ENCODE measurements around the gene GPR137. TPM values are rescaled to one million over a fixed set of nuclear protein-coding genes. Genes with fewer than 3 reads are reported as not detected.

Gene GPR137
- total and polyA plus RNA-seq, 10 of the 15 experiments (the other 5 are each of a cell fraction or from before 2014, with no cell fraction given): 0.37 to 29.2 (median 13.8) TPM

DNA sequence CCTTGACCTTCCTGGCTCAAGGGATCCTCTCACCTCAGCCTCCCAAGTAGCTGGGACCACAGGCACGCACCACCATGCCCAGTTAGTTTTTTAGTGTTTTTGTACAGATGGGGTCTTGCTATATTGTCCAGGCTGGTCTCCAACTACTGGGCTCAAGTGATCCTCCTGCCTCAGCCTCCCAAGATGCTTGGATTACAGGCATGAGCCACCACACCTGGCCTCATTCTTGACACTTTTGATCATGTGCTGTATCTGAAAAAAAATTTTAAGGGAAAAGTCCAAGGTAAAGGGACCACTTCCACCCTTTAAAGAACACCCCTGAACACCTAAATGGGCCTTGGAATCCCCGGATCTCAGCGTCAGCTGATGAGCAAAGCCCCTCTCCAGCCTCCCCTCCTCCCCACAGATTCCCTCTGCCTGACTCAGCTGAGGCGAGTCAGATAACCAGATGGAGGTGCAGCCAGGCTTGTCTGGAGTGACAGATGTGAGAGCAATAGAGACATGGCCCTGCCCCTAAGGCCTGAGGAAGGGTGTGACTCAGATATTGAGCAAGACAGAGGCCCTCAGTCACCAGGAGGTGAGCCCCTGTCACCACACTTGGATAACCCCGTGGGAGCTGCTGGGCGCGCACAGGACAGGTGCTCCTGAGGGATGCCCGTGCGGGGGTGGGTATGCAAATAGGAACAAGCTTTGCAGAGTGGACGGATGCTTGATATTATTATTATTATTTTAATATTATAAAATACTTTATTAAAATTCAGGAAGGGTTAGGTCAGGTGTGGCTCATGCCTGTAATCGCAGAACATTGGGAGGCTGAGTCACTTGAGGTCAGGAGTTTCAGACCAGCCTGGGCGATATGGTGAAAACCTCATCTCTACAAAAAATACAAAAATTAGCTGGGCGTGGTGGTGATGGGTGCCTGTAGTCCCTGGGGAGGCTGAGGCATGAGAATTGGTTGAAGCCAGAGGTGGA, 49.4 kb downstream of the GPR137 start (continued):
- TF ChIP-seq TCF3 (IDR thresholded peaks at IDR 0.05; ENCODE audit: borderline replicate concordance, insufficient read depth, low read depth, low read length) (peak; percentile 47; the same call in 1 of the 2 replicates), POLR2AphosphoS5 (IDR thresholded peaks at IDR 0.05; ENCODE audit: low read length) (no peak), NR2C1 (IDR thresholded peaks at IDR 0.05) (no peak), NFYB (IDR thresholded peaks at IDR 0.05; ENCODE audit: insufficient read depth, low read depth, low read length) (no peak), ZBED1 (IDR thresholded peaks at IDR 0.05; ENCODE audit: borderline replicate concordance) (peak; percentile 68; the same call in 1 of the 2 replicates), SKIL (IDR thresholded peaks at IDR 0.05; ENCODE audit: low read depth, poor library complexity, severe bottlenecking) (peak; percentile 56), HCFC1 (IDR thresholded peaks at IDR 0.05; ENCODE audit: low read length) (0 out of 2 replicates have a peak, but pooled peaks have one; percentile 14), SIX5 (IDR thresholded peaks at IDR 0.05; ENCODE audit: low read depth, low read length, severe bottlenecking) (no peak), POU2F2 (IDR thresholded peaks at IDR 0.05; ENCODE audit: borderline replicate concordance, low read depth, low read length) (peak; percentile 95), PAX5 (IDR thresholded peaks at IDR 0.05; ENCODE audit: borderline replicate concordance, low read depth, low read length) (peak; percentile 94), SMARCA5 (IDR thresholded peaks at IDR 0.05) (peak; percentile 81), ATF2 (IDR thresholded peaks at IDR 0.05; ENCODE audit: low read length) (no peak), ZNF622 (IDR thresholded peaks at IDR 0.05) (no peak), SRF (IDR thresholded peaks at IDR 0.05; ENCODE audit: low read depth in 2 of 2, low read length in 2 of 2) (0 out of 4 replicates have a peak, but pooled peaks of 1 of the 2 experiments have one; percentile 5), RB1 (IDR thresholded peaks at IDR 0.05; ENCODE audit: borderline replicate concordance) (no peak), ZZZ3 (IDR thresholded peaks at IDR 0.05; ENCODE audit: control insufficient read depth, insufficient read length, low read depth) (no peak), RUNX3 (IDR thresholded peaks at IDR 0.05; ENCODE audit: low read length) (peak; percentile 71), JUND (IDR thresholded peaks at IDR 0.05; ENCODE audit: low read depth, low read length) (peak; percentile 49; the same call in 1 of the 2 replicates), MTA2 (IDR thresholded peaks at IDR 0.05; ENCODE audit: low read depth) (peak; percentile 52; the same call in 1 of the 2 replicates), PML (IDR thresholded peaks at IDR 0.05; ENCODE audit: low read length) (no peak), CREB1 (IDR thresholded peaks at IDR 0.05; ENCODE audit: low read depth) (peak; percentile 64)
- TF ChIP-seq, protein P1, sequence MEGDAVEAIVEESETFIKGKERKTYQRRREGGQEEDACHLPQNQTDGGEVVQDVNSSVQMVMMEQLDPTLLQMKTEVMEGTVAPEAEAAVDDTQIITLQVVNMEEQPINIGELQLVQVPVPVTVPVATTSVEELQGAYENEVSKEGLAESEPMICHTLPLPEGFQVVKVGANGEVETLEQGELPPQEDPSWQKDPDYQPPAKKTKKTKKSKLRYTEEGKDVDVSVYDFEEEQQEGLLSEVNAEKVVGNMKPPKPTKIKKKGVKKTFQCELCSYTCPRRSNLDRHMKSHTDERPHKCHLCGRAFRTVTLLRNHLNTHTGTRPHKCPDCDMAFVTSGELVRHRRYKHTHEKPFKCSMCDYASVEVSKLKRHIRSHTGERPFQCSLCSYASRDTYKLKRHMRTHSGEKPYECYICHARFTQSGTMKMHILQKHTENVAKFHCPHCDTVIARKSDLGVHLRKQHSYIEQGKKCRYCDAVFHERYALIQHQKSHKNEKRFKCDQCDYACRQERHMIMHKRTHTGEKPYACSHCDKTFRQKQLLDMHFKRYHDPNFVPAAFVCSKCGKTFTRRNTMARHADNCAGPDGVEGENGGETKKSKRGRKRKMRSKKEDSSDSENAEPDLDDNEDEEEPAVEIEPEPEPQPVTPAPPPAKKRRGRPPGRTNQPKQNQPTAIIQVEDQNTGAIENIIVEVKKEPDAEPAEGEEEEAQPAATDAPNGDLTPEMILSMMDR (IDR thresholded peaks at IDR 0.05 in 2 of 3, conservative IDR thresholded peaks at IDR 0.05 in 1 of 3; ENCODE audit: control insufficient read depth in 2 of 3, extremely low read depth in 1 of 3, insufficient read depth in 1 of 3, low read depth in 3 of 3, low read length in 3 of 3): peak in 1 of 3 experiments; percentile 24; a peak in 1 of 6 replicates
- TF ChIP-seq, protein P2, sequence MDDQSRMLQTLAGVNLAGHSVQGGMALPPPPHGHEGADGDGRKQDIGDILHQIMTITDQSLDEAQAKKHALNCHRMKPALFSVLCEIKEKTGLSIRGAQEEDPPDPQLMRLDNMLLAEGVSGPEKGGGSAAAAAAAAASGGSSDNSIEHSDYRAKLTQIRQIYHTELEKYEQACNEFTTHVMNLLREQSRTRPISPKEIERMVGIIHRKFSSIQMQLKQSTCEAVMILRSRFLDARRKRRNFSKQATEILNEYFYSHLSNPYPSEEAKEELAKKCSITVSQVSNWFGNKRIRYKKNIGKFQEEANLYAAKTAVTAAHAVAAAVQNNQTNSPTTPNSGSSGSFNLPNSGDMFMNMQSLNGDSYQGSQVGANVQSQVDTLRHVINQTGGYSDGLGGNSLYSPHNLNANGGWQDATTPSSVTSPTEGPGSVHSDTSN (IDR thresholded peaks at IDR 0.05; ENCODE audit: insufficient replicate concordance, low read depth, low read length): peak; percentile 92
